GM12878 (cell line): ENCODE results near the gene COL5A1. TPM values are rescaled to one million over a fixed set of nuclear protein-coding genes. Genes with fewer than 3 reads are reported as not detected.

ENCODE experiments used
- BRCA1 ChIP-seq: IDR thresholded peaks from 2 replicates; pipeline ENCODE4 v1.6.1; 2011; ENCODE audit warnings: low read depth, low read length, improper control_type of control experiment
- CBX3 ChIP-seq: fragments of 200-600 bp; sonication (generic); IDR thresholded peaks from 2 replicates; pipeline ENCODE4 v1.6.1; 2016; ENCODE audit warnings: low read depth, borderline replicate concordance
- CBX5 ChIP-seq: sonication (generic); IDR thresholded peaks from 2 replicates; pipeline ENCODE4 v1.6.1; 2016; ENCODE audit warnings: low read depth, moderate library complexity, mild to moderate bottlenecking, inconsistent platforms
- CHD1 ChIP-seq: IDR thresholded peaks from 2 replicates; pipeline ENCODE4 v1.6.1; 2012; ENCODE audit warnings: low read depth, low read length, improper control_type of control experiment
- CHD4 ChIP-seq: fragments of 200-600 bp; sonication (generic); IDR thresholded peaks from 2 replicates; pipeline ENCODE4 v1.6.1; 2016; ENCODE audit warnings: mild to moderate bottlenecking
- EZH2 ChIP-seq: IDR thresholded peaks from 2 replicates; pipeline ENCODE4 v1.6.1; 2012; ENCODE audit warnings: low read depth, mild to moderate bottlenecking, control low read depth, inconsistent platforms, low read length, borderline replicate concordance; ENCODE audit not compliant: control insufficient read depth
- MEF2B ChIP-seq: fragments of 450-650 bp; IDR thresholded peaks from 2 replicates; pipeline ENCODE4 v1.6.1; 2018; ENCODE audit warnings: mild to moderate bottlenecking, moderate library complexity; ENCODE audit not compliant: partially characterized antibody, poor library complexity, severe bottlenecking
- SIX5 ChIP-seq: IDR thresholded peaks from 2 replicates; pipeline ENCODE4 v1.6.1; 2011; ENCODE audit warnings: mild to moderate bottlenecking, low read depth, low read length, moderate library complexity; ENCODE audit not compliant: severe bottlenecking
- polyA plus RNA-seq, 11 experiments: library from polyadenylated mRNA; depleted of rRNA in 4 of 11; unstranded in 6 of 11; stranded (reverse) in 5 of 11; fragments of >200 nt; fragmentation: Nextera tagmentation in 4 of 11; fragmentation: Illumina TruSeq in 1 of 11; extraction: Ambion mirVana in 4 of 11; extraction: Trizol in 1 of 11; gene quantifications; 1 replicate in 1 of 11; 2 replicates in 10 of 11; pipeline versions ENCODE4 v1.2.1 to v1.2.3, GENCODE V29; 2011 to 2016; ENCODE audit warnings: inconsistent platforms in 2 of 11, missing spikeins in 2 of 11, low read depth in 1 of 11
- total RNA-seq, 4 experiments: library from RNA; depleted of rRNA in 3 of 4; stranded (reverse); fragments of >200 nt in 3 of 4; fragmentation: Illumina TruSeq in 1 of 4; extraction: Trizol in 1 of 4; gene quantifications; 2 replicates each; pipeline versions ENCODE4 v1.2.1 to v1.2.3, GENCODE V29; 2013 to 2021
- TF ChIP-seq, protein P1 (sequence below): fragments of 450-650 bp; IDR thresholded peaks from 2 replicates; pipeline ENCODE4 v1.6.1; 2017; ENCODE audit warnings: borderline replicate concordance
- TF ChIP-seq, protein P2 (sequence below): IDR thresholded peaks from 2 replicates; pipeline ENCODE4 v1.6.1; 2012; ENCODE audit warnings: low read length, inconsistent platforms
- TF ChIP-seq, protein P3 (sequence below): fragments of 450-650 bp; IDR thresholded peaks from 2 replicates; pipeline ENCODE4 v1.6.1; 2018; ENCODE audit warnings: borderline replicate concordance, mild to moderate bottlenecking; ENCODE audit not compliant: partially characterized antibody
- TF ChIP-seq, protein P4 (sequence below): IDR thresholded peaks from 2 replicates; pipeline ENCODE4 v1.6.1; 2012; ENCODE audit warnings: improper control_type of control experiment, low read depth, low read length; ENCODE audit not compliant: insufficient replicate concordance

The COL5A1 gene
- total and polyA plus RNA-seq, 10 of the 15 experiments (the other 5 are each of a cell fraction or from before 2014, with no cell fraction given) = under 0.01 to 0.15 (median 0.13) TPM; not detected in 4

DNA sequence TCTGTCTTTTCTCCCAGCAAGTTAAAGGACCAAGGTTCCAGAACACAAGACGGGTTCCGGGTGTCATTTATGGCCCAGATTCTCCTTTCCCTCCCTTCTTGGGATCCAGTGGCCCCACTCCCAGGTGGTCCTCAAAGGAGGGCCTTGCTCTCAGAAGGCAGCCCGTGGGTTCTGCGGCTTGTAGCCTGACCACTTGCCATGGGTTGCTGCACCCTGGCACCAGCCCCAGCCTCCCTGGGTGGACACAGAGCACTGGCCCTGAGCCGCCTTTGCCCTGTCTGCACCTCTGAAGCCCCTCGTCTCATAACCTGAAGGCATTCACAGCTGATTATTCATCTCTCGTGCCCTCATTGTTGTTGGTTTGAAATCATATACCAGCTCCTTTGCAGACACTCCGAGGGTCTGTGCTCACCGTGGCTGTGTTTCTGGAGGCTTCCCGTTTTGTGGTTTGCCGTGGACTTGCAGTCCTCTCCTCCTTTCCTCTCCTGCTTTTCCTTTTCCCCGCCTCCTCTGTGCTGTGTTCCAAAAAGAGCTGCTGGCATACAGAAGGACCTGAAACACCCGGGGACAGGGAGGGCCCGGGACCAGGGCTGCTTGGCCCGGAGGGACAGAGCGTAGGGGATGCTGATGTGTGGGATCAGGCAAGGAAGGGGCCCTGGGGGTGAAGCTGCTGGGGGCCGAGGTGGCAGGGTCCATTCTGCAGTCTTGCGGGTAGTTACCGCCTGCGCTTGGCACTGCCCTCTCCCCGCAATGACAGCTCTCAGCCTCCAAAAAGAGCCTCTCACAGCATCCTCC lies 189.5 kb downstream of the COL5A1 start (continued):
- TF ChIP-seq MEF2B (no peak), EZH2 (no peak), CHD4 (no peak), BRCA1 (no peak), CBX3 (no peak), CHD1 (no peak), CBX5 (no peak), SIX5 (no peak)
- TF ChIP-seq, protein P1, sequence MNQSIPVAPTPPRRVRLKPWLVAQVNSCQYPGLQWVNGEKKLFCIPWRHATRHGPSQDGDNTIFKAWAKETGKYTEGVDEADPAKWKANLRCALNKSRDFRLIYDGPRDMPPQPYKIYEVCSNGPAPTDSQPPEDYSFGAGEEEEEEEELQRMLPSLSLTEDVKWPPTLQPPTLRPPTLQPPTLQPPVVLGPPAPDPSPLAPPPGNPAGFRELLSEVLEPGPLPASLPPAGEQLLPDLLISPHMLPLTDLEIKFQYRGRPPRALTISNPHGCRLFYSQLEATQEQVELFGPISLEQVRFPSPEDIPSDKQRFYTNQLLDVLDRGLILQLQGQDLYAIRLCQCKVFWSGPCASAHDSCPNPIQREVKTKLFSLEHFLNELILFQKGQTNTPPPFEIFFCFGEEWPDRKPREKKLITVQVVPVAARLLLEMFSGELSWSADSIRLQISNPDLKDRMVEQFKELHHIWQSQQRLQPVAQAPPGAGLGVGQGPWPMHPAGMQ = no peak
- TF ChIP-seq, protein P2, sequence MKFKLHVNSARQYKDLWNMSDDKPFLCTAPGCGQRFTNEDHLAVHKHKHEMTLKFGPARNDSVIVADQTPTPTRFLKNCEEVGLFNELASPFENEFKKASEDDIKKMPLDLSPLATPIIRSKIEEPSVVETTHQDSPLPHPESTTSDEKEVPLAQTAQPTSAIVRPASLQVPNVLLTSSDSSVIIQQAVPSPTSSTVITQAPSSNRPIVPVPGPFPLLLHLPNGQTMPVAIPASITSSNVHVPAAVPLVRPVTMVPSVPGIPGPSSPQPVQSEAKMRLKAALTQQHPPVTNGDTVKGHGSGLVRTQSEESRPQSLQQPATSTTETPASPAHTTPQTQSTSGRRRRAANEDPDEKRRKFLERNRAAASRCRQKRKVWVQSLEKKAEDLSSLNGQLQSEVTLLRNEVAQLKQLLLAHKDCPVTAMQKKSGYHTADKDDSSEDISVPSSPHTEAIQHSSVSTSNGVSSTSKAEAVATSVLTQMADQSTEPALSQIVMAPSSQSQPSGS = no peak
- TF ChIP-seq, protein P3, sequence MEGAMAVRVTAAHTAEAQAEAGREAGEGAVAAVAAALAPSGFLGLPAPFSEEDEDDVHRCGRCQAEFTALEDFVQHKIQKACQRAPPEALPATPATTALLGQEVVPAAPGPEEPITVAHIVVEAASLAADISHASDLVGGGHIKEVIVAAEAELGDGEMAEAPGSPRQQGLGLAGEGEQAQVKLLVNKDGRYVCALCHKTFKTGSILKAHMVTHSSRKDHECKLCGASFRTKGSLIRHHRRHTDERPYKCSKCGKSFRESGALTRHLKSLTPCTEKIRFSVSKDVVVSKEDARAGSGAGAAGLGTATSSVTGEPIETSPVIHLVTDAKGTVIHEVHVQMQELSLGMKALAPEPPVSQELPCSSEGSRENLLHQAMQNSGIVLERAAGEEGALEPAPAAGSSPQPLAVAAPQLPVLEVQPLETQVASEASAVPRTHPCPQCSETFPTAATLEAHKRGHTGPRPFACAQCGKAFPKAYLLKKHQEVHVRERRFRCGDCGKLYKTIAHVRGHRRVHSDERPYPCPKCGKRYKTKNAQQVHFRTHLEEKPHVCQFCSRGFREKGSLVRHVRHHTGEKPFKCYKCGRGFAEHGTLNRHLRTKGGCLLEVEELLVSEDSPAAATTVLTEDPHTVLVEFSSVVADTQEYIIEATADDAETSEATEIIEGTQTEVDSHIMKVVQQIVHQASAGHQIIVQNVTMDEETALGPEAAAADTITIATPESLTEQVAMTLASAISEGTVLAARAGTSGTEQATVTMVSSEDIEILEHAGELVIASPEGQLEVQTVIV = no peak
- TF ChIP-seq, protein P4, sequence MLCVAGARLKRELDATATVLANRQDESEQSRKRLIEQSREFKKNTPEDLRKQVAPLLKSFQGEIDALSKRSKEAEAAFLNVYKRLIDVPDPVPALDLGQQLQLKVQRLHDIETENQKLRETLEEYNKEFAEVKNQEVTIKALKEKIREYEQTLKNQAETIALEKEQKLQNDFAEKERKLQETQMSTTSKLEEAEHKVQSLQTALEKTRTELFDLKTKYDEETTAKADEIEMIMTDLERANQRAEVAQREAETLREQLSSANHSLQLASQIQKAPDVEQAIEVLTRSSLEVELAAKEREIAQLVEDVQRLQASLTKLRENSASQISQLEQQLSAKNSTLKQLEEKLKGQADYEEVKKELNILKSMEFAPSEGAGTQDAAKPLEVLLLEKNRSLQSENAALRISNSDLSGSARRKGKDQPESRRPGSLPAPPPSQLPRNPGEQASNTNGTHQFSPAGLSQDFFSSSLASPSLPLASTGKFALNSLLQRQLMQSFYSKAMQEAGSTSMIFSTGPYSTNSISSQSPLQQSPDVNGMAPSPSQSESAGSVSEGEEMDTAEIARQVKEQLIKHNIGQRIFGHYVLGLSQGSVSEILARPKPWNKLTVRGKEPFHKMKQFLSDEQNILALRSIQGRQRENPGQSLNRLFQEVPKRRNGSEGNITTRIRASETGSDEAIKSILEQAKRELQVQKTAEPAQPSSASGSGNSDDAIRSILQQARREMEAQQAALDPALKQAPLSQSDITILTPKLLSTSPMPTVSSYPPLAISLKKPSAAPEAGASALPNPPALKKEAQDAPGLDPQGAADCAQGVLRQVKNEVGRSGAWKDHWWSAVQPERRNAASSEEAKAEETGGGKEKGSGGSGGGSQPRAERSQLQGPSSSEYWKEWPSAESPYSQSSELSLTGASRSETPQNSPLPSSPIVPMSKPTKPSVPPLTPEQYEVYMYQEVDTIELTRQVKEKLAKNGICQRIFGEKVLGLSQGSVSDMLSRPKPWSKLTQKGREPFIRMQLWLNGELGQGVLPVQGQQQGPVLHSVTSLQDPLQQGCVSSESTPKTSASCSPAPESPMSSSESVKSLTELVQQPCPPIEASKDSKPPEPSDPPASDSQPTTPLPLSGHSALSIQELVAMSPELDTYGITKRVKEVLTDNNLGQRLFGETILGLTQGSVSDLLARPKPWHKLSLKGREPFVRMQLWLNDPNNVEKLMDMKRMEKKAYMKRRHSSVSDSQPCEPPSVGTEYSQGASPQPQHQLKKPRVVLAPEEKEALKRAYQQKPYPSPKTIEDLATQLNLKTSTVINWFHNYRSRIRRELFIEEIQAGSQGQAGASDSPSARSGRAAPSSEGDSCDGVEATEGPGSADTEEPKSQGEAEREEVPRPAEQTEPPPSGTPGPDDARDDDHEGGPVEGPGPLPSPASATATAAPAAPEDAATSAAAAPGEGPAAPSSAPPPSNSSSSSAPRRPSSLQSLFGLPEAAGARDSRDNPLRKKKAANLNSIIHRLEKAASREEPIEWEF = no peak
